Measurements from ENCODE around the gene SEC14L6. TPM values are rescaled to one million over a fixed set of nuclear protein-coding genes. Genes with fewer than 3 reads are reported as not detected.
"Not testable (repeated sequence)": the region's sequence is repeated elsewhere in the genome, so short reads cannot be mapped to it uniquely, and the experiment has no call there.

Gene SEC14L6
- not detected in 2 replicates for total RNA-seq (2012; rRNA removed)

DNA sequence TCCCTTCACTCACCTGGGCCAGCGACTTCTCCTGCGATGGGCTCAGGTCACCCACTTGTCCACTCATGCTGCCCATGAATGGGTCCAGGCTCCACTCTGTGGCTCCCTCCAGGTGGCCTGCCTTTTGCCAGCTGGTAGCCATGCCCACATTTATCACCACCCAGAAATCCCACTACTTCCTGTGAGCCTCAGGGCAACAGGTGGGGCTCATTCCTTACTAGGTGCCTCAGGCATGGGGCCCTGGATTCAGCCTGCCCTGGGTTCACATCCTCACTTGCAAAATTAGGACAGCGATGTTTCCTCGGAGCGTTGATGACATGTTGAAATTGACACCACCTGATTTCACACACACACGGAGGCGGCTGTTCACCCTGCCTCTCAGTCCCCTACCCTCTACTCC is at the start of gene SEC14L6:
SEC14L6 (minus strand) TSS at position 126 of the 400 bp plus-strand sequence; CDS start at position 67, 59 bp downstream.
- Histone ChIP-seq H3K4me3 (ENCODE audit: low read length) (no peak within 1 kb of the TSS), H3K27me3 (ENCODE audit: control insufficient read depth, insufficient read depth, low read length) (peaks cover 46% of the 10 kb centered on the region), H3K9me3 (replicated peaks; ENCODE audit: low read length) (no peaks in the 10 kb centered on the region), H3K36me3 (ENCODE audit: insufficient read depth, low read length) (no peaks in the 10 kb centered on the region), H3K9ac (ENCODE audit: low read depth, low read length) (no peak within 1 kb of the TSS), H3K4me1 (ENCODE audit: control insufficient read depth, insufficient read depth, low read length) (peaks cover 9% of the 10 kb centered on the region), H3K4me2 (ENCODE audit: low read length) (no peak within 1 kb of the TSS)

DNA sequence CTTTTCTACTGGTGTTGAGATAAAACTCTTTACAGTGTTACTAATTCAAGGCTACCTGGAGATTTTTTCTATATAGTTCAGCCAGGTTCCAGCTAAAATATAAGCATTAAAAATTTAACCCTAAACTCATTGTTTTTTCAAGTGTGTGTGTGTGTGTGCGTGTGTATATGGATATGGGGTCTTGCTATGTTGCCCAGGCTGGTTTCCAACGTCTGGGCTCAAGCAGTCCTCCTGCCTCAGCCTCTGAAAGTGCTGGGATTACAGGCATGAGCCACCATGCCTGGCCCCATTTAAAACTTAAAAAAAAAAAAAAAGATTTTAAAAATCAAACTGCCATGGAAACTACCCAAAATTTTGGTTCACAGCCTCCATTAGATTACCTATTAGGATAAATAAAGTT is 49.7 kb upstream of the SEC14L6 start:
- Histone ChIP-seq H3K4me2 (ENCODE audit: low read length) (no peak overlapping the region), H3K27me3 (ENCODE audit: control insufficient read depth, insufficient read depth, low read length) (peaks cover 7% of the 10 kb centered on the region), H3K36me3 (ENCODE audit: insufficient read depth, low read length) (no peaks in the 10 kb centered on the region), H3K4me1 (ENCODE audit: control insufficient read depth, insufficient read depth, low read length) (no peaks in the 10 kb centered on the region), H3K9ac (ENCODE audit: low read depth, low read length) (no peak overlapping the region), H3K4me3 (ENCODE audit: low read length) (no peak overlapping the region), H3K9me3 (replicated peaks; ENCODE audit: low read length) (no peaks in the 10 kb centered on the region)

DNA sequence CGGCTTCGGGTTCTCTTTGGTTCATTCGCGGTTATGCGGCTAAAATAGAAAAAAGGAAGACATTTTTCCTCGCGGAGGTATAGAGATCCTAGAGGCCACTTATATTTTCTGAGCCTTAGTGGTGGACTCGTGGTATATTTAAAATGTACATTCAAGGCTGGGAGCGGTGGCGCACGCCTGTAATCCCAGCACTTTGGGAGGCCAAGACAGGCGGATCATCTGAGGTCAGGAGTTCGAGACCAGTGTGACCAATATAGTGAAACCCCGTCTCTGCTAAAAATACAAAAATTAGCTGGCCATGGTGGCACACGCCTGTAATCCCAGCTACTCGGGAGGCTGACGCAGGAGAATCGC is 45.8 kb upstream of the SEC14L6 start:
- Histone ChIP-seq H3K4me1 (ENCODE audit: control insufficient read depth, insufficient read depth, low read length) (peaks cover 12% of the 10 kb centered on the region), H3K4me3 (ENCODE audit: low read length) (peak overlapping the region; percentile 43), H3K4me2 (ENCODE audit: low read length) (peak overlapping the region; percentile 69), H3K36me3 (ENCODE audit: insufficient read depth, low read length) (peaks cover 21% of the 10 kb centered on the region)
- not testable (repeated sequence) for H3K9ac ChIP-seq (ENCODE audit: low read depth, low read length); H3K27me3 ChIP-seq (ENCODE audit: control insufficient read depth, insufficient read depth, low read length); H3K9me3 ChIP-seq (replicated peaks; ENCODE audit: low read length)

DNA sequence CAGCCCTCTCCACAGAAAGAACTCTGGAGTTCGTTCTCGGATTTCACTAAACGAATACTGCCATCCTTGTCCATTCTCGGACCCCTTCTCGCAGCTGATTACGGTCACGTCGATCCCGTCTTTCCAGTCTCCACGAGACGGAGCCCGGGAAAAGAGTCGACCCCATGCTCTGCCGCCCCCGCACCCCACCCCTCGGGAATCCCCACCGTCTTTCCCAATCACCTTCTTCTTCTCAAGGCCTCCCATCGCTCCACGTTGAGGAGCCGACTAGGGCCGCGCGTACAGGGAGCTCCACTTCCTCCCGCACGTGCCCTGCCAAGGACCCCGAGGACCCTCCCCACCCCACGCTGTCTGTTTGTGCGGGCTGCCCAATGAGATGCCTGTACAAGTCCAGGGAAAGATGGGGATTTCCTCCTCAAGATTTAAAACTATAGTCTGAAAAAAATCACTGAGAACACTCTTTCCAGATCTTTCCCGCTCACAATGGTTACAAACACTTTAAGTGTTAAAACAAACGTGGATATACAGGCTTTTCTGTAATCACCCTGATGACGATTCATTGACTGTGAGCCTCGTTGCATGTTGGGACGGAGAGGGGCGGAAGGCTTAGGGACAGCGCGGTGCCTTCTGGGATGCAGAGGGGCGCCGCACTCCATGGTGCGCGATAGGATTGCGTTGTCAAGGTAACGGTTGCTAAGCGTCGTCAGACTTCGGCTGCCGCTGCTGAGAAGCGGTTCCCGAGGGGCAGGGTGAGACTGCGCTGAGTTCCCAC is 45.2 kb upstream of the SEC14L6 start, which contains the start of gene PES1:
PES1 (minus strand) TSS at position 323 of the 772 bp plus-strand sequence; CDS start at position 246, 77 bp downstream.
- Histone ChIP-seq H3K9ac (ENCODE audit: low read depth, low read length) (peak within 1 kb of the TSS; percentile 93), H3K4me1 (ENCODE audit: control insufficient read depth, insufficient read depth, low read length) (peaks cover 12% of the 10 kb centered on the region), H3K4me2 (ENCODE audit: low read length) (peak within 1 kb of the TSS; percentile 79), H3K4me3 (ENCODE audit: low read length) (peak within 1 kb of the TSS; percentile 81), H3K27me3 (ENCODE audit: control insufficient read depth, insufficient read depth, low read length) (peaks cover 7% of the 10 kb centered on the region), H3K9me3 (replicated peaks; ENCODE audit: low read length) (no peaks in the 10 kb centered on the region), H3K36me3 (ENCODE audit: insufficient read depth, low read length) (peaks cover 26% of the 10 kb centered on the region)

DNA sequence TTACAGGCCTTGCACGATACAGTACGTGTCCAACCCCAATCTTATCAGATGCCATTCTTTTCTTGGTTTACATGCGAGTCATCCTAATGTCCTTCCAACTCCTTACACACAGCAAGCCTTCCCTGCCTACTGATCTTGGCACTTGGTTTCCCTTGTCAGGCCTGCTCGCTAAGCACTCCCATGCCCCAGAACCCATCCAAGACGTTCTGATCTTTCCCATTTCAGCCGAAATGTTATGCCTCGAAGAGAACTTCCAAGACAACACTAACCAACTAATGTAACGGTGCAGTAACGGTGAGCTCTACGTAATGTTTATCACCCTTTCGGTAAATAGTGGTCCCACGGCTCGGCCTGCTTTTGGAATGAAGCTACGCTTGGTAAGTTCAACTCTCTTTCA is 44.6 kb upstream of the SEC14L6 start:
- H3K9ac ChIP-seq (ENCODE audit: low read depth, low read length): peak overlapping the region; percentile 93

DNA sequence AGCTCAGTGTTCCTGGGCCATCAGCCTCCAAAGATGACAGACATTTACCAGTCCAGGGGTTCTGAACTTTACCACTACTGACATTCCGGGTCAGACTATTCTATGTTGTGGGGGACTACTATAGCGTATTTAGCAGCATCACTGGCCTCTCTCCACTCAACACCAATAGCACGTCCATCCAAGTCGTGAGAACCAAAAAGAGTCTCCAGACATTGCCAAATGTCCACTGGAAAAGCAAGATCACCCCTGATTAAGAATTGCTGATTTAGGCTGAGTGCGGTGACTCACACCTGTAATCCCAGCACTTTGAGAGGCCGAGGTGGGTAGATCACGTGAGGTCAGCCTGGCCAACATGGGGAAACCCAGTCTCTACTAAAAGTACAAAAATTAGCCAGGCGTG is 39.9 kb upstream of the SEC14L6 start:
- H3K4me1 ChIP-seq (ENCODE audit: control insufficient read depth, insufficient read depth, low read length): peaks cover 17% of the 10 kb centered on the region
- no peak overlapping the region for H3K4me2 ChIP-seq (ENCODE audit: low read length)
- H3K9ac ChIP-seq (ENCODE audit: low read depth, low read length): no peak overlapping the region
- H3K4me3 ChIP-seq (ENCODE audit: low read length): no peak overlapping the region
- no peaks in the 10 kb centered on the region for H3K27me3 ChIP-seq (ENCODE audit: control insufficient read depth, insufficient read depth, low read length)
- peaks cover 78% of the 10 kb centered on the region for H3K36me3 ChIP-seq (ENCODE audit: insufficient read depth, low read length)
- H3K9me3 ChIP-seq (replicated peaks; ENCODE audit: low read length): no peaks in the 10 kb centered on the region

More for the DNA sequence above, 44.6 kb upstream of the SEC14L6 start:
- Histone ChIP-seq H3K4me2 (ENCODE audit: low read length) (peak overlapping the region; percentile 79), H3K4me1 (ENCODE audit: control insufficient read depth, insufficient read depth, low read length) (peaks cover 12% of the 10 kb centered on the region), H3K36me3 (ENCODE audit: insufficient read depth, low read length) (peaks cover 32% of the 10 kb centered on the region), H3K9me3 (replicated peaks; ENCODE audit: low read length) (no peaks in the 10 kb centered on the region), H3K4me3 (ENCODE audit: low read length) (peak overlapping the region; percentile 81), H3K27me3 (ENCODE audit: control insufficient read depth, insufficient read depth, low read length) (peaks cover 7% of the 10 kb centered on the region)

DNA sequence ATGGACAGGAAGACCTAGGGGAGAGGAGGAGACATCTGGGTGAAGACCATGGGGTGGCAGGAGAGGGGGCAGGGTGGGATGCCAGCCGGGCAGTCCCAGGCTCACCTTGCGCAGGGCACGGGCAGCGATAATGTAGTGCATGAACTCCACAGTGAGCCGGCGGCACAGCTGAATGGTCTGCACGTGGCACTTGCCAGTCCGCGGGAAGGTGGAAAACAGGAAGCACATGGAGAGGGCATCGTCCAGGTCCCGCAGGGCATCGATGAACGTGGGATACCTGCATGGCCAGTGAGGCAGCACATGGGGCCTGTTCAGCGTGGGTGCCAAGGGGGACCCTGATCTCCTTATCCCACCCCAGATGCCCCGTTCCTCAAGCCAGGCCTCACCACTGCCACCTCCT is 37.9 kb upstream of the SEC14L6 start:
- no peak overlapping the region for H3K9ac ChIP-seq (ENCODE audit: low read depth, low read length)

GRCh38 chr22:30582788-30583545 is 36.4 kb upstream of the SEC14L6 start:
- no peak overlapping the region for H3K4me2 ChIP-seq (ENCODE audit: low read length)
- H3K4me1 ChIP-seq (ENCODE audit: control insufficient read depth, insufficient read depth, low read length): peaks cover 5% of the 10 kb centered on the region
- H3K36me3 ChIP-seq (ENCODE audit: insufficient read depth, low read length): peaks cover 96% of the 10 kb centered on the region
- H3K9ac ChIP-seq (ENCODE audit: low read depth, low read length): no peak overlapping the region
- no peak overlapping the region for H3K4me3 ChIP-seq (ENCODE audit: low read length)
- H3K9me3 ChIP-seq (replicated peaks; ENCODE audit: low read length): no peaks in the 10 kb centered on the region
- no peaks in the 10 kb centered on the region for H3K27me3 ChIP-seq (ENCODE audit: control insufficient read depth, insufficient read depth, low read length)

More for the DNA sequence above, 37.9 kb upstream of the SEC14L6 start:
- H3K9me3 ChIP-seq (replicated peaks; ENCODE audit: low read length): no peaks in the 10 kb centered on the region
- no peak overlapping the region for H3K4me3 ChIP-seq (ENCODE audit: low read length)
- H3K4me2 ChIP-seq (ENCODE audit: low read length): no peak overlapping the region
- peaks cover 93% of the 10 kb centered on the region for H3K36me3 ChIP-seq (ENCODE audit: insufficient read depth, low read length)
- H3K4me1 ChIP-seq (ENCODE audit: control insufficient read depth, insufficient read depth, low read length): peaks cover 5% of the 10 kb centered on the region
- no peaks in the 10 kb centered on the region for H3K27me3 ChIP-seq (ENCODE audit: control insufficient read depth, insufficient read depth, low read length)

DNA sequence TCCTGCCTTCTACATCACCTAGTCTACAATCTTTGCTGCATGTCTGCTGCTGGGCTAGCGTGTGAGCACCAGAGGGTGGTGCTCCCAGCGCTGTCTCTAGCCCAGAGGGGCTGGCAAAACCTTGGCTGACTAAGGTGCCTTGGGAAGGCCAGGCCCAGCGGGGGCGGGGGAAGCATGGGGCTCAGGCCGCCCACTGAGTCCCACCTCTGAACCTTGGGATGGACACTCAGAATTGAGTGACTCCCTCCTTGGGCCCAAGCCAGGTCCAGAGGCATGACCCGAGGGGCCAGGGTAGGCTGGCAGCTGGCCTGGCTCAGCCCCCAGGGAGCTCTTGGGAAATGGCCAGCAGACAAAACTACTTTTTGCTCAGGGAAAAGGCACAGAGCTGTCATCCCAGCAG is 35.5 kb upstream of the SEC14L6 start:
- H3K9me3 ChIP-seq (replicated peaks; ENCODE audit: low read length): no peaks in the 10 kb centered on the region
- no peak overlapping the region for H3K4me3 ChIP-seq (ENCODE audit: low read length)
- H3K9ac ChIP-seq (ENCODE audit: low read depth, low read length): no peak overlapping the region
- H3K36me3 ChIP-seq (ENCODE audit: insufficient read depth, low read length): peaks cover 96% of the 10 kb centered on the region
- peaks cover 5% of the 10 kb centered on the region for H3K4me1 ChIP-seq (ENCODE audit: control insufficient read depth, insufficient read depth, low read length)
- H3K4me2 ChIP-seq (ENCODE audit: low read length): no peak overlapping the region
- no peaks in the 10 kb centered on the region for H3K27me3 ChIP-seq (ENCODE audit: control insufficient read depth, insufficient read depth, low read length)

GRCh38 chr22:30580896-30581295 is 34.4 kb upstream of the SEC14L6 start:
- H3K4me2 ChIP-seq (ENCODE audit: low read length): no peak overlapping the region
- no peaks in the 10 kb centered on the region for H3K27me3 ChIP-seq (ENCODE audit: control insufficient read depth, insufficient read depth, low read length)
- H3K9me3 ChIP-seq (replicated peaks; ENCODE audit: low read length): no peaks in the 10 kb centered on the region
- H3K9ac ChIP-seq (ENCODE audit: low read depth, low read length): no peak overlapping the region
- H3K36me3 ChIP-seq (ENCODE audit: insufficient read depth, low read length): peaks cover 95% of the 10 kb centered on the region
- H3K4me3 ChIP-seq (ENCODE audit: low read length): no peak overlapping the region
- peaks cover 8% of the 10 kb centered on the region for H3K4me1 ChIP-seq (ENCODE audit: control insufficient read depth, insufficient read depth, low read length)

DNA sequence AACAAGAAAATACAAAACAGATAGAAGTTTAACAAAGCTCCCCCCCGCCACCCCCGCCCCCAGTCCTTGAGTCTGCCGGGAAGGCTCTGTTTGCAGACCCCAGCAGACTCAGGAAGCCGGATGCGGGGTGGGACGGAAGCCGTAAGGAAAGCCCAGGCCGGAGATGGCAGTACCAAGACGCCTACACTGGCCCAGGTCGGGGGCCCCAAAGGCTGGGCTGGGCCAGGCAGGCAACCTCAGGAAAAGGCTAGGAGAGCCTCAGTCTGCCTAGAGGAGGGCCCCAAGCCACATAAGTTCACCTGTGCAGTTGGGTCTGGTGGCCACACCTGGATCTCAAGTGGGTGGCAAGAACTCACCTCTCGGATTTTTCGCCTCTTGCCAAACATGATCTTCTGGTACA is 31.9 kb upstream of the SEC14L6 start:
- Histone ChIP-seq H3K4me3 (ENCODE audit: low read length) (no peak overlapping the region), H3K9me3 (replicated peaks; ENCODE audit: low read length) (no peaks in the 10 kb centered on the region), H3K4me2 (ENCODE audit: low read length) (no peak overlapping the region), H3K9ac (ENCODE audit: low read depth, low read length) (no peak overlapping the region), H3K4me1 (ENCODE audit: control insufficient read depth, insufficient read depth, low read length) (peaks cover 21% of the 10 kb centered on the region), H3K27me3 (ENCODE audit: control insufficient read depth, insufficient read depth, low read length) (no peaks in the 10 kb centered on the region), H3K36me3 (ENCODE audit: insufficient read depth, low read length) (peaks cover 78% of the 10 kb centered on the region)

Data from skeletal muscle satellite cell (primary cell).